Omental fat pad (tissue), 4 donors: ENCODE data around the gene TTC9B. TPM values are rescaled to one million over a fixed set of nuclear protein-coding genes. Genes with fewer than 3 reads are reported as not detected.

Experiments used
- ATAC-seq: fragments of 150-250 bp; one replicate; pipeline ENCODE4 v1.9.1; 2016; ENCODE audit warnings: mild to moderate bottlenecking, moderate library complexity; ENCODE audit not compliant: low FRiP score
- DNase-seq: peaks from one replicate; pipeline ENCODE4 v3.0.0-alpha.2; 2019; ENCODE audit warnings: low spot score
- CTCF ChIP-seq, 3 donors: fragments of 450-650 bp; IDR thresholded peaks; one replicate each; pipeline ENCODE4 v1.5.1; 2016 to 2017; ENCODE audit warnings: antibody characterized with exemption in 3 of 3, mild to moderate bottlenecking in 3 of 3, moderate library complexity in 2 of 3
- total RNA-seq, 4 donors: library from RNA; depleted of rRNA; stranded (reverse); fragments of >200 nt; gene quantifications; one replicate each; pipeline ENCODE4 v1.1.0, GENCODE V29; 2016

TTC9B gene
- total RNA-seq, 4 donors from 2014 or later, result 0.28 TPM; not detected in 3

GRCh38 chr19:40264314-40265054, 46.3 kb upstream of the TTC9B start:
- no peak for ATAC-seq
- TF ChIP-seq CTCF (IDR thresholded peaks at IDR 0.05), result no peak
- DNase-seq, result no peak

- TF ChIP-seq CTCF (IDR thresholded peaks at IDR 0.05), result no peak
- ATAC-seq, result no peak
- DNase-seq, result no peak
Observed at GRCh38 chr19:40263440-40264313, 45.5 kb upstream of the TTC9B start.

- ATAC-seq (no peak), DNase-seq (no peak)
- no peak for TF ChIP-seq CTCF (IDR thresholded peaks at IDR 0.05)
Observed at GRCh38 chr19:40262422-40262821, 44.2 kb upstream of the TTC9B start.

GRCh38 chr19:40261631-40262030, 43.4 kb upstream of the TTC9B start:
- no peak for ATAC-seq
- no peak for TF ChIP-seq CTCF (IDR thresholded peaks at IDR 0.05)
- DNase-seq, result no peak

GRCh38 chr19:40257096-40257517, 38.9 kb upstream of the TTC9B start:
- DNase-seq, result no peak
- ATAC-seq, result no peak

GRCh38 chr19:40256512-40256911, 38.3 kb upstream of the TTC9B start:
- TF ChIP-seq CTCF (IDR thresholded peaks at IDR 0.05), result no peak
- no peak for ATAC-seq

More at GRCh38 chr19:40257096-40257517, 38.9 kb upstream of the TTC9B start:
- no peak for TF ChIP-seq CTCF (IDR thresholded peaks at IDR 0.05)

More at GRCh38 chr19:40256512-40256911, 38.3 kb upstream of the TTC9B start:
- DNase-seq, result no peak
